ENCODE data around the gene TRPM5. TPM values are rescaled to one million over a fixed set of nuclear protein-coding genes. Genes with fewer than 3 reads are reported as not detected.

TRPM5 gene
- total and polyA plus RNA-seq, 7 donors, result 0.60 to 2.8 TPM; not detected in 5

GRCh38 chr11:2460540-2461252 is 16.4 kb upstream of the TRPM5 start:
- Histone ChIP-seq H3K4me1 (no peaks in the 10 kb centered on the region), H3K4me3 (no peak overlapping the region), H3K27ac (no peak overlapping the region), H3K36me3 (no peaks in the 10 kb centered on the region), H3K9me3 (peaks cover 0 to 2% (median 0%) of the 10 kb centered on the region in 4 donors), H3K27me3 (no peaks in the 10 kb centered on the region)
- TF ChIP-seq POLR2A (IDR thresholded peaks at IDR 0.05), result no peak
- TF ChIP-seq EP300 (IDR thresholded peaks at IDR 0.05), result no peak
- TF ChIP-seq CTCF (IDR thresholded peaks at IDR 0.05), result no peak
- no peak for TF ChIP-seq POLR2AphosphoS5 (IDR thresholded peaks at IDR 0.05)
- intact Hi-C loops (cut with DNase I), result no loop called here
- whole genome bisulfite sequencing, 2 donors, result 48 to 78% methylated on average over 15 of the region's 15 CpGs
- DNase-seq, result peak; percentile 57

GRCh38 chr11:2459796-2460531 is 15.7 kb upstream of the TRPM5 start:
- TF ChIP-seq CTCF (IDR thresholded peaks at IDR 0.05), result no peak
- TF ChIP-seq EP300 (IDR thresholded peaks at IDR 0.05), result no peak
- no peak for TF ChIP-seq POLR2A (IDR thresholded peaks at IDR 0.05)
- TF ChIP-seq POLR2AphosphoS5 (IDR thresholded peaks at IDR 0.05), result no peak
- H3K4me3 ChIP-seq, result no peak overlapping the region
- H3K4me1 ChIP-seq, result no peaks in the 10 kb centered on the region
- peak; percentile 50 for DNase-seq
- no peaks in the 10 kb centered on the region for H3K36me3 ChIP-seq
- intact Hi-C loops (cut with DNase I), result no loop called here
- WGBS, 2 donors, result 61 to 84% methylated on average over 13 of the region's 13 CpGs
- peaks cover 0 to 2% (median 0%) of the 10 kb centered on the region in 4 donors for H3K9me3 ChIP-seq
- no peaks in the 10 kb centered on the region for H3K27me3 ChIP-seq
- no peak overlapping the region for H3K27ac ChIP-seq

GRCh38 chr11:2459016-2459725 is 14.9 kb upstream of the TRPM5 start:
- no peak for DNase-seq
- no peak overlapping the region for H3K4me3 ChIP-seq
- no peak overlapping the region for H3K27ac ChIP-seq
- H3K9me3 ChIP-seq, result peaks cover 0 to 2% (median 0%) of the 10 kb centered on the region in 4 donors
- no peaks in the 10 kb centered on the region for H3K4me1 ChIP-seq
- TF ChIP-seq EP300 (IDR thresholded peaks at IDR 0.05) (no peak), POLR2A (IDR thresholded peaks at IDR 0.05) (no peak), CTCF (IDR thresholded peaks at IDR 0.05) (no peak), POLR2AphosphoS5 (IDR thresholded peaks at IDR 0.05) (no peak)
- no peaks in the 10 kb centered on the region for H3K27me3 ChIP-seq
- WGBS, 2 donors, result 52 to 66% methylated on average over 20 of the region's 20 CpGs
- no peaks in the 10 kb centered on the region for H3K36me3 ChIP-seq
- intact Hi-C loops (cut with DNase I), result no loop called here

GRCh38 chr11:2458321-2458720 is 14.0 kb upstream of the TRPM5 start:
- no peak for DNase-seq
- no peak for TF ChIP-seq EP300 (IDR thresholded peaks at IDR 0.05)
- TF ChIP-seq POLR2AphosphoS5 (IDR thresholded peaks at IDR 0.05), result no peak
- TF ChIP-seq CTCF (IDR thresholded peaks at IDR 0.05), result no peak
- TF ChIP-seq POLR2A (IDR thresholded peaks at IDR 0.05), result no peak
- no peak overlapping the region for H3K4me3 ChIP-seq
- H3K36me3 ChIP-seq, result no peaks in the 10 kb centered on the region
- H3K27ac ChIP-seq, result no peak overlapping the region
- intact Hi-C loops (cut with DNase I), result no loop called here
- 90 to 96% methylated on average over 13 of the region's 13 CpGs for WGBS, 2 donors
- no peaks in the 10 kb centered on the region for H3K4me1 ChIP-seq
- no peaks in the 10 kb centered on the region for H3K27me3 ChIP-seq
- H3K9me3 ChIP-seq, result peaks cover 0 to 2% (median 0%) of the 10 kb centered on the region in 4 donors

All from sigmoid colon (tissue), 7 donors.